SIG-M5 treated with dmso at 0.1 percent for 504 hours (cell line): ENCODE results near the gene STX2.
A peak's percentile ranks its signal among the peaks of the same experiment; 100 is the strongest.
"Not testable (repeated sequence)": the region's sequence is repeated elsewhere in the genome, so short reads cannot be mapped to it uniquely, and the experiment has no call there.

Experiments
- DNase-seq: peaks from one replicate; lab custom pipeline; 2025; ENCODE audit not compliant: unreplicated experiment; lab: John Stamatoyannopoulos, UW

STX2 gene

DNA sequence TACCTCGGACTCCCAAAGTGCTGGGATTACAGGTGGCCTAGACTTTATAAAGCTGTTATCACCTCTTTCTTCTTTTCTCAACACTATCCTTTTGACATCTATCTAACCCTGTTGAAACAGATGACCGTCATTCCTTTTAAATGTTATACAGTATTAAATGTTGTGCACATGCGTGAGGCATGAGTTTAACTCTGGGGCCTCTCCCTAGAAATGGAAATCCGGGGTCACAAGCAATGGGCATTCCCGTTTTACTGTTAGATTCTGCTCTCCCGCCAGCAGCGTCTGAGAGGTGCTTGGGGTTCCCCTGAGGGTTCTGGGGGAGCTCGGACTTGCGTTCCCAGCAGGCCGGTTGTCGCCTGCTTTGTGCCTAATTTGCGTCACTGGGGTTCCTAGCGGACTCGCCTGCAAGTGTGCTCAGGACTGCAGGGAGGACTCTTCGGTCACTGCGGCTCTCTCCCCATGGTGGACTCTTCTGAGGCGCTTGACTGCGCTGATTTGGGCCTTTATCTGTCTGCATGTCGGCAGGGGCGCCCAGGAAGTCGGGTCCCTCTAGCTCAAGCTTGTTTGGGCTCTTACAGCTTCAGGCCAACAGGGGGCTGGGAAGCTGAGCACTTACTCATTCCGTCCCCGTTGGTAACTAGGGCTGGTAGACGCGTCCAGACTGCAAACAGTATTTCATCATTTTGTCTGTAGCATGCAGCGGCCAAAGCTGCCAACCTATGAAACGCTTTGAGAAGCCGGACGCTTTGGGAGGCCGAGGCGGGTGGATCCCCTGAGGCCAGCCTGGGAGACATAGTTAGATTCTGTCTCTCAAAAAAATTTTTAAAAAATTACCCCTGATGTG, 31.6 kb upstream of the STX2 start:
- DNase-seq, result peak; percentile 98

- DNase-seq, result no peak
These were observed 29.4 kb upstream of the STX2 start for GRCh38 chr12:130868412-130868811.

- no peak for DNase-seq
These were observed 24.2 kb upstream of the STX2 start for GRCh38 chr12:130863298-130863697.

DNA sequence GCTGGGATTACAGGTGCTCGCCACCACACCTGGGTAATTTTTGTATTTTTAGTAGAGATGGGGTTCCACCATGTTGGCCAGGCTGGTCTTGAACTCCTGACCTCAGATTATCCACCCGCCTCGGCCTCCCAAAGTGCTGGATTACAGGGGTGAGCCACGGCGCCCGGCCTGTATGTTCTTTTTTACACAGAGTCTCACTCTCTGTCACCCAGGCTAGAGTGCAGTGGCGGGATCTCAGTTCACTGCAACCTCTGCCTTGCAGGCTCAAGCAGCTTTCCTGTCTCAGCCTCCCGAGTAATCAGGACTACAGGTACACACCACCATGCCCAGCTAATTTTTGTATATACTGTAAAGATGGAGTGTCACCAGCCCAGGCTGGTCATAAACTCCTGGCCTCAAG, 23.7 kb upstream of the STX2 start:
- DNase-seq, result not testable (repeated sequence)

DNA sequence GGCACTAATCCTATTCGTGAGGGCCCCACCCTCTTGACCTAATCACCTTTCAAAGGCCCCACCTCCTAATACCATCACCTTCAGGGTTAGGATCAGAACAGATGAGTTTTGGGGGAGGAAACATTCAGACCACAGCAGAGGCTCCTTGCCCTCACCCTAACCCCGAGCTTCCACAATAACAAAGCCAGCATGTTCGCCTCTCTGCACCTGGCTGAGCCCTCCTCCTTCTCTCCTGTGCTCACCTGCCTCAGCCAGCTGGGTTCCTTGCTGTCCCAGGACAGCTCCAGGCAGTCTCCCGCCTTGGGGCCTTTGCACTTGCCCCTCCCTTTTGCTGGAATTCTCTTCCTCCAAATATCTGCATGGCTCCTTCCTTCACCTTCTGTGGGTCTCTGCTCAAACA, 23.1 kb upstream of the STX2 start:
- DNase-seq, result no peak

DNA sequence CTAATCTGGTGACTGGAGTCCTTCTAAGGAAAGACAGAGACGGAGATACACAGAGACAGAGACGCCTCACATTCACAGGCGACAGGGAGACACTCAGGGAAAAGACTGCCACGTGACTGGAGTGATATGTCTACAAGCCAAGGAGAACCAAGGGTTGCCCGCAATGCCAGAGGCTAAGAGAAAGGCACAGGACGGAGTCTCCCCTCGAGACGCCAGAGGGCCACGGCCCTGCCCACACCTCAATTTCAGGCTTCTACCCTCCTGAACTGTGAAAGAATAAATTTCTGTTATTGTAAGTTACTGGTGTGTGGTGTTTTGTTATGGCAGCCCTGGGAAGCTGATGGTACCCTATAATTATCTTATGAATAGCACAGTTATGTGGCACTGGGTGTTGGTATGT, 21.3 kb upstream of the STX2 start:
- no peak for DNase-seq

GRCh38 chr12:130859161-130859560, 20.1 kb upstream of the STX2 start:
- no peak for DNase-seq

GRCh38 chr12:130858084-130858483, 19.0 kb upstream of the STX2 start:
- no peak for DNase-seq

GRCh38 chr12:130856088-130856487, 17.0 kb upstream of the STX2 start:
- no peak for DNase-seq

DNA sequence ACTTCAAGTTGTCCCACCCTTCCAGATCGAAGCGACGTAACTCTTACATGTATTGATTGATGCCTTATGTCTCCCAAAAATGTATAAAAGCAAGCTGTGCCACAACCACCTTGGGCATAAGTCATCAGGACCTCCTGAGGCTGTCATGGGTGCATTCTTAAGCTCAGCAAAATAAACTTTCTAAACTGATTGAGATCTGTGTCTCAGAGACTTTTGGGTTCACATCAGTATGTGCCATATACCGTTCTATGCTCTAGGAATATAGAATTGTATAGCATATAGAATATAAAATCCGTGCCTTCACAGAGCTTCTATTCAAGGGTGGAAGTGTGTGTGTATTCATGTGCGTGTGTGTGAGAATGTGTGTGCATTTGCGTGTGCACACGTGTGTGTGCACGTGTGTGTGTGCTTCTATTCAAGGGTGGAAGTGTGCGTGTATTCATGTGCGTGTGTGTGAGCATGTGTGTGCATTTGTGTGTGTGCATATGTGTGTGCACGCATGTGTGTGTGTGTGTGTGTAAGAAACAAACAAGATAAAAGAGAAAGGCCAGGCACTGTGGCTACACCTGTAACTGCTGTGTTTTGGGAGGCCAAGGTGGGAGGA, 11.5 kb upstream of the STX2 start:
- no peak for DNase-seq

DNA sequence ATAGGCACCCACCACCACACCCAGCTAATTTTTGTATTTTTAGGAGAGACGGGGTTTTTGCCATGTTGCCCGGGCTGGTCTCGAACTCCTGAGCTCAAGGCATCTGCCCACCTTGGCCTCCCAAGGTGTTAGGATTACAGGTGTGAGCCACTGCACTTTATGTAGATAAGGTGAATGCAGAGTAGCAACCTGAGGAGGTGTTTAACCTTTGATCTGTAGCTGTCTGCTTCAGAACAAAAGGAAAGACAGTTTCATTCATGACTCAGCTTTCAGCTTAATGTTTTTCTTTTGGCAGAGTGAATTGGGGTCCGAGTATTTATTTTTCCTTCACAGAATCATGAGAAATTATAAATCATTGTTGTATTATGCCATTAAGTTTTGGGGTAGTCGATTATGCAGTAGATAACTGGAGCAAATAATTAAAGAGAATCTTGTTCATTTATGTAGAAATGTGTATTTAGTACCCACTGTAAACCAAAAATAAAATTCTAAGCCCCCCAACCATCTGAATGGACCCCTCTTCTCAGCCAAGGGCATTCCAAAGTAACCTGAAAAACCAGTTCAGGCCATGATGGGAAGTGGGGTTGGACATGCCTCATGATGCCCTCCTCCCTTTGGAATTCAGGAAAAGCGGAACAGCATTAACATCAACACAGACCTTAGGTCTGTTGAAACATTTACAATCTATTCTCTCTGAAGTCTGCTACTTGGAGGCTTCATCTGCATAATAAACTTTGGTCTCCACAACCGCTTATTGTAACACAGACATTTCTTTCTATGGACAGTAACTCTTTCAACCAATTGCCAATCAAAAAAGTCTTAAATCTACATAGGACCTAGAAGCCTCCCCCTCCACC, 10.7 kb upstream of the STX2 start:
- DNase-seq, result no peak

DNA sequence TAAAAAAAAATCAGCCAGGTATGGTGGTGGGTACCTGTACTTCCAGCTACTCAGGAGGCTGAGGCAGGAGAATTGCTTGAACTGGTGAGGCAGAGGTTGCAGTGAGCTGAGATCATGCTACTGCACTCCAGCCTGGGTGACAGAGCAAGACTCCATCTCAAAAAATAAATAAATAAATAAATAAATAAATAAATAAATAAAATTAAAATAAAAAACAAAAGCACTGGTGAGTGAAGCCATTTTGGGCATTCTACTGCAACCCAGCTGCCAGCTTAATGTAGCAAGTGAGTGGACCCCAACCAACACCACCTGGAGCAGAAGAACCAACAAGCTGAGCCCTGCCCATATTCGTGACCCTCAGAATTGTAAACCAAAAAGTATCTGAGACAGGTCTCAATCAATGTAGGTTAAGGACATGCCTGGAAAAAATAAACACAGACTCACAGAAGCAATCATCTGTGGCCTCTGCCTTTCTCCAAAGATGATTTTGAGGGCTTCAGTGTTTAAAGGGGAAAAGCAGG, 9.8 kb upstream of the STX2 start:
- DNase-seq, result not testable (repeated sequence)

GRCh38 chr12:130848105-130848504, 9.1 kb upstream of the STX2 start:
- not testable (repeated sequence) for DNase-seq

DNA sequence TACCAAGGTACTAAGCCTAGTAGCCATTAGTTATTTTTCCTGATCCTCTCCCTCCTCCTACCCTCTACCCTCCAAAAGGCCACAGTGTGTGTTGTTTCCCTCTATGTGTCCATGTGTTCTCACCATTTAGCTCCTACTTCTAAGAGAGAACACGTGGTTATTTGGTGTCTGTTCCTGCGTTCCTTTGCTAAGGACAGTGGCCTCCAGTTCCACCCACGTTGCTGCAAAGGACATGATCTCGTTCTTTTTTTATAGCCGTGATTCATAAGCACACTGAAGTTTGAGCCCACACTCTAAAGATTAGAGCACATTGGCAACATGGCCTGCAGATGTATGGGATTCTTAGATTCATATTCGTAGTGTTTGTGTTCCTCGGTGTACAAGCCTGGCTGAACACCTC, 8.1 kb upstream of the STX2 start:
- no peak for DNase-seq

DNA sequence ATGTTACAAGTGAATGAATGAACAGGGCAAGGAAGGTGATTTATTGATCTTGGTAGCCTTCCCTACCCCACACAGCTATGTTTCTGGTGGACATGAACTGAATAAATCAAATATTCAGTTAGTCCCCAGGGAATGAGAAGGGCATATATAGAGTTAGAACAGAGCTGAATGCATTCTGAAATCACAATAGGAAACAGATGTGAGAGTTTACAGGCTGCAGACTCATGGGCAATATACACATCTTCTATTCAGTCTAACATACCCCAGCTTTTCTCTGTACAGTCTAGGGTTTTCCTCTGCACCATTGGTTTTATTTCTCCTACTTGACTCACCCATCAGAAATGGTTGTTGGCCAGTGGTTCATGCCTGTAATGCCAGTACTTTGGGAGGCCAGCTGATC, 7.3 kb upstream of the STX2 start:
- no peak for DNase-seq

DNA sequence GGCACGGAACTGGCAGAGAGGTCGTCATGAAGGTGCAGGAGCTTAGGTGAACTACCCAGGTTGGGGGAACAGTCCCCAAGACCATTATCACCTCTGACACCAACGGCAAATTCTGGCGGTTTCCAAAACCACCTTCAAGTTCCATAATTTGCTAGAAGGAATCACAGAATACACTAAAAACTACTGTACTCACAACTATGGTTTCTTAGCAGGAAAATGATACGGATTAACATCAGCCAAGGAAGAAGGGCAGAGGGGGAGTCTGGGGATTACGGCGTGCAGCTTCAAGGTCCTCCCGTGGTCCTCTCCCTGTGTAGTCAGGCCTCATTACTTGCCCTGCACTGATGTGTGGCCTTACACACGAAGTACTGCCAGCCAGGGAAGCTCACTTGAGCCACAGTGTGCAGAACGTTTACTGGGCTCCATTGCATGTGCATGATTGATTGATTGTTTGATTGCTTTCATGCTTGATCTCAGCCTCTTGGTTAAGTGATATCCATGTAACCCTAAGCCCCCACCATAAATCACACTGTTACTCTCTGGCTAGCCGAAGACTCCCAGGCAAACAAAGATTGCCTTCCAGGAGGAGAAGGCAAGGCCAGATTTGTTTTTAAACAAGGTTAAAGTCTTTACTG, 837 bp upstream of the STX2 start:
- DNase-seq, result no peak

- no peak for DNase-seq
These were observed 633 bp downstream of the STX2 start for GRCh38 chr12:130838284-130838950.

- DNase-seq, result no peak
These were observed 3.6 kb downstream of the STX2 start for GRCh38 chr12:130835436-130835835.

- peak; percentile 41 for DNase-seq
These were observed 4.0 kb downstream of the STX2 start for GRCh38 chr12:130835011-130835410.

- peak; percentile 72 for DNase-seq
These were observed 6.4 kb downstream of the STX2 start for GRCh38 chr12:130832561-130833209.
